Mesendoderm (in vitro differentiated cells): ENCODE measurements around the gene KRTAP20-2.

Experiments
- DNase-seq: peaks from one replicate; pipeline ENCODE4 v3.0.0; 2013
- H2AK5ac ChIP-seq: 2 replicates; pipeline ENCODE4 v1.6.1; 2013; ENCODE audit warnings: low read length, inconsistent platforms
- H2BK120ac ChIP-seq: 2 replicates; pipeline ENCODE4 v1.6.1; 2013; ENCODE audit warnings: low read depth, mild to moderate bottlenecking, low read length, moderate library complexity, mixed read lengths
- H2BK15ac ChIP-seq: replicated peaks from 2 replicates; pipeline ENCODE4 v1.6.1; 2013; ENCODE audit warnings: low read depth, mild to moderate bottlenecking, moderate library complexity
- H2BK5ac ChIP-seq: 2 replicates; pipeline ENCODE4 v1.6.1; 2013; ENCODE audit warnings: low read length, inconsistent platforms
- H3K18ac ChIP-seq: 2 replicates; pipeline ENCODE4 v1.6.1; 2013; ENCODE audit warnings: mild to moderate bottlenecking, low read length, mixed read lengths
- H3K23ac ChIP-seq: one replicate; pipeline ENCODE4 v1.6.1; 2013; ENCODE audit warnings: low read length
- H3K27ac ChIP-seq: 2 replicates; pipeline ENCODE4 v1.5.1; 2013; ENCODE audit warnings: low read depth, mild to moderate bottlenecking, inconsistent platforms, low read length, moderate library complexity
- H3K27me3 ChIP-seq: 2 replicates; pipeline ENCODE4 v1.6.1; 2013; ENCODE audit warnings: low read length, control low read depth, mild to moderate bottlenecking, inconsistent platforms; ENCODE audit not compliant: insufficient read depth, poor library complexity
- H3K36me3 ChIP-seq: 2 replicates; pipeline ENCODE4 v1.6.1; 2013; ENCODE audit warnings: low read length, inconsistent platforms; ENCODE audit not compliant: control insufficient read depth, insufficient read depth
- H3K4ac ChIP-seq: one replicate; pipeline ENCODE4 v1.6.1; 2013; ENCODE audit warnings: low read depth, mild to moderate bottlenecking, low read length, moderate library complexity
- H3K4me1 ChIP-seq: 2 replicates; pipeline ENCODE4 v1.6.1; 2013; ENCODE audit warnings: low read depth, low read length, inconsistent platforms; ENCODE audit not compliant: control insufficient read depth
- H3K4me2 ChIP-seq: 2 replicates; pipeline ENCODE4 v1.6.1; 2013; ENCODE audit warnings: low read length
- H3K4me3 ChIP-seq: 2 replicates; pipeline ENCODE4 v1.5.1; 2013; ENCODE audit warnings: mild to moderate bottlenecking, low read length
- H3K56ac ChIP-seq: one replicate; pipeline ENCODE4 v1.6.1; 2013; ENCODE audit warnings: low read length
- H3K79me1 ChIP-seq: 2 replicates; pipeline ENCODE4 v1.6.1; 2013; ENCODE audit warnings: low read length, inconsistent platforms
- H3K79me2 ChIP-seq: 2 replicates; pipeline ENCODE4 v1.6.1; 2013; ENCODE audit warnings: mild to moderate bottlenecking, low read length; ENCODE audit not compliant: control insufficient read depth, insufficient read depth
- H3K9ac ChIP-seq: 2 replicates; pipeline ENCODE4 v1.6.1; 2013; ENCODE audit warnings: low read length, inconsistent platforms
- H4K5ac ChIP-seq: one replicate; pipeline ENCODE4 v1.6.1; 2013; ENCODE audit warnings: low read length
- H4K8ac ChIP-seq: one replicate; pipeline ENCODE4 v1.6.1; 2013; ENCODE audit warnings: low read depth, mild to moderate bottlenecking, control low read depth, low read length, moderate library complexity
- WGBS: extraction: QIAGEN DNeasy Blood & Tissue Kit; methylation state at CpG from one replicate; pipeline ENCODE4 v1.1.7; 2013; ENCODE audit warnings: low lambda C conversion rate, missing lambda C conversion rate; ENCODE audit not compliant: insufficient coverage; ENCODE audit errors: extremely low coverage; 5-methylcytosine and 5-hydroxymethylcytosine counted together

The KRTAP20-2 gene

GRCh38 chr21:30612132-30612531 lies 22.9 kb upstream of the KRTAP20-2 start:
- no CpG with 5 or more reads among the region's 2 CpGs for whole genome bisulfite sequencing
- H3K27ac ChIP-seq = no peak overlapping the region

GRCh38 chr21:30613836-30614235 lies 21.2 kb upstream of the KRTAP20-2 start, which contains the start of gene KRTAP6-1:
Gene KRTAP6-1, minus strand, starts transcription at chr21:30613930. Its CDS starts 26 bp downstream, at chr21:30613904.
- Histone ChIP-seq H3K79me2 (no peaks in the 10 kb centered on the region), H3K56ac (no peak within 1 kb of the TSS), H3K4ac (no peak within 1 kb of the TSS), H2AK5ac (no peak within 1 kb of the TSS), H3K27ac (no peak within 1 kb of the TSS), H3K23ac (no peak within 1 kb of the TSS), H3K27me3 (no peaks in the 10 kb centered on the region), H3K36me3 (no peaks in the 10 kb centered on the region), H4K8ac (no peak within 1 kb of the TSS), H2BK5ac (no peak within 1 kb of the TSS), H2BK120ac (no peak within 1 kb of the TSS), H3K9ac (no peak within 1 kb of the TSS), H3K4me3 (no peak within 1 kb of the TSS), H3K79me1 (no peaks in the 10 kb centered on the region), H3K4me2 (no peak within 1 kb of the TSS), H3K4me1 (no peaks in the 10 kb centered on the region), H2BK15ac (no peak within 1 kb of the TSS), H4K5ac (no peak within 1 kb of the TSS), H3K18ac (no peak within 1 kb of the TSS)
- DNase-seq = no peak
- WGBS = no CpG with 5 or more reads among the region's 2 CpGs

More at GRCh38 chr21:30612132-30612531, 22.9 kb upstream of the KRTAP20-2 start:
- no peak overlapping the region for H3K18ac ChIP-seq
- H4K8ac ChIP-seq = no peak overlapping the region
- H4K5ac ChIP-seq = no peak overlapping the region
- no peak overlapping the region for H3K56ac ChIP-seq
- no peak overlapping the region for H3K4ac ChIP-seq
- H2BK120ac ChIP-seq = no peak overlapping the region
- H2BK5ac ChIP-seq = no peak overlapping the region
- no peaks in the 10 kb centered on the region for H3K27me3 ChIP-seq
- H3K79me2 ChIP-seq = no peaks in the 10 kb centered on the region
- no peak overlapping the region for H3K4me3 ChIP-seq
- no peak overlapping the region for H3K23ac ChIP-seq
- no peaks in the 10 kb centered on the region for H3K36me3 ChIP-seq
- no peak for DNase-seq
- H3K79me1 ChIP-seq = no peaks in the 10 kb centered on the region
- no peaks in the 10 kb centered on the region for H3K4me1 ChIP-seq
- no peak overlapping the region for H3K9ac ChIP-seq
- no peak overlapping the region for H2BK15ac ChIP-seq
- H2AK5ac ChIP-seq = no peak overlapping the region
- H3K4me2 ChIP-seq = no peak overlapping the region

GRCh38 chr21:30615199-30615598 lies 19.8 kb upstream of the KRTAP20-2 start:
- Histone ChIP-seq H2BK15ac (no peak overlapping the region), H3K79me1 (no peaks in the 10 kb centered on the region), H4K8ac (no peak overlapping the region)

GRCh38 chr21:30616125-30616524 lies 18.9 kb upstream of the KRTAP20-2 start, which contains the start of gene KRTAP20-1:
Gene KRTAP20-1, plus strand, starts transcription at chr21:30616425. Its CDS starts 30 bp downstream, at chr21:30616455.
- no peak within 1 kb of the TSS for H2AK5ac ChIP-seq
- no peak within 1 kb of the TSS for H3K23ac ChIP-seq
- H3K36me3 ChIP-seq = no peaks in the 10 kb centered on the region
- no peak within 1 kb of the TSS for H2BK5ac ChIP-seq
- H3K4me1 ChIP-seq = no peaks in the 10 kb centered on the region
- H3K4me2 ChIP-seq = no peak within 1 kb of the TSS
- no peak within 1 kb of the TSS for H4K8ac ChIP-seq
- no peaks in the 10 kb centered on the region for H3K27me3 ChIP-seq
- H2BK120ac ChIP-seq = no peak within 1 kb of the TSS
- H2BK15ac ChIP-seq = no peak within 1 kb of the TSS
- H3K18ac ChIP-seq = no peak within 1 kb of the TSS
- H3K79me1 ChIP-seq = no peaks in the 10 kb centered on the region
- no peak within 1 kb of the TSS for H4K5ac ChIP-seq
- WGBS = no CpG with 5 or more reads among the region's 2 CpGs
- no peaks in the 10 kb centered on the region for H3K79me2 ChIP-seq
- H3K56ac ChIP-seq = no peak within 1 kb of the TSS
- H3K9ac ChIP-seq = no peak within 1 kb of the TSS
- H3K4me3 ChIP-seq = no peak within 1 kb of the TSS
- no peak within 1 kb of the TSS for H3K4ac ChIP-seq
- no peak for DNase-seq
- no peak within 1 kb of the TSS for H3K27ac ChIP-seq

More at GRCh38 chr21:30615199-30615598, 19.8 kb upstream of the KRTAP20-2 start:
- Histone ChIP-seq H3K27ac (no peak overlapping the region), H3K4me2 (no peak overlapping the region), H3K56ac (no peak overlapping the region), H2AK5ac (no peak overlapping the region), H3K4me1 (no peaks in the 10 kb centered on the region), H3K79me2 (no peaks in the 10 kb centered on the region), H3K27me3 (no peaks in the 10 kb centered on the region), H3K36me3 (no peaks in the 10 kb centered on the region), H3K9ac (no peak overlapping the region), H3K4ac (no peak overlapping the region), H3K18ac (no peak overlapping the region), H2BK120ac (no peak overlapping the region), H3K23ac (no peak overlapping the region), H3K4me3 (no peak overlapping the region), H4K5ac (no peak overlapping the region), H2BK5ac (no peak overlapping the region)
- no peak for DNase-seq

- Histone ChIP-seq H4K8ac (no peak overlapping the region), H3K4me3 (no peak overlapping the region), H3K4me2 (no peak overlapping the region), H3K79me1 (no peaks in the 10 kb centered on the region), H2BK120ac (no peak overlapping the region), H3K23ac (no peak overlapping the region), H3K18ac (no peak overlapping the region), H3K36me3 (no peaks in the 10 kb centered on the region), H3K27ac (no peak overlapping the region), H3K27me3 (no peaks in the 10 kb centered on the region), H4K5ac (no peak overlapping the region), H3K79me2 (no peaks in the 10 kb centered on the region), H2AK5ac (no peak overlapping the region), H3K9ac (no peak overlapping the region), H3K4ac (no peak overlapping the region), H3K56ac (no peak overlapping the region), H2BK15ac (no peak overlapping the region), H2BK5ac (no peak overlapping the region), H3K4me1 (no peaks in the 10 kb centered on the region)
- no peak for DNase-seq
Measured at GRCh38 chr21:30620080-30620479, 14.9 kb upstream of the KRTAP20-2 start.

- Histone ChIP-seq H3K23ac (no peak within 1 kb of the TSS), H3K79me1 (no peaks in the 10 kb centered on the region), H3K18ac (no peak within 1 kb of the TSS), H2AK5ac (no peak within 1 kb of the TSS), H2BK5ac (no peak within 1 kb of the TSS), H3K56ac (no peak within 1 kb of the TSS), H3K4me2 (no peak within 1 kb of the TSS), H3K4ac (no peak within 1 kb of the TSS), H4K5ac (no peak within 1 kb of the TSS), H3K27ac (no peak within 1 kb of the TSS), H2BK120ac (no peak within 1 kb of the TSS), H3K9ac (no peak within 1 kb of the TSS), H3K36me3 (no peaks in the 10 kb centered on the region), H3K27me3 (no peaks in the 10 kb centered on the region), H3K79me2 (no peaks in the 10 kb centered on the region), H3K4me3 (no peak within 1 kb of the TSS), H2BK15ac (no peak within 1 kb of the TSS), H3K4me1 (no peaks in the 10 kb centered on the region), H4K8ac (no peak within 1 kb of the TSS)
- no peak for DNase-seq
- WGBS = no CpG with 5 or more reads among the region's 3 CpGs
Measured at GRCh38 chr21:30620522-30620921, 14.5 kb upstream of the KRTAP20-2 start, which contains the start of gene KRTAP20-4. Gene KRTAP20-4, plus strand, starts transcription at chr21:30620627.
